ENCODE measurements around the gene UFD1.

UFD1 gene

GRCh38 chr22:19517919-19518611, 39.1 kb upstream of the UFD1 start:
- no peak for DNase-seq
- in situ Hi-C loops (cut with HindIII; ENCODE audit: low pct_ligation_motif_present, low pct_unique_long_range_greater_than_20kb, low sequenced_read_pairs), result no loop called here

GRCh38 chr22:19517171-19517500, 38.1 kb upstream of the UFD1 start:
- in situ Hi-C loops (cut with HindIII; ENCODE audit: low pct_ligation_motif_present, low pct_unique_long_range_greater_than_20kb, low sequenced_read_pairs), result no loop called here

GRCh38 chr22:19516378-19517170, 37.6 kb upstream of the UFD1 start:
- no peak for DNase-seq
- in situ Hi-C loops (cut with HindIII; ENCODE audit: low pct_ligation_motif_present, low pct_unique_long_range_greater_than_20kb, low sequenced_read_pairs), result no loop called here

More at GRCh38 chr22:19517171-19517500, 38.1 kb upstream of the UFD1 start:
- DNase-seq, result no peak

- in situ Hi-C loops (cut with HindIII; ENCODE audit: low pct_ligation_motif_present, low pct_unique_long_range_greater_than_20kb, low sequenced_read_pairs), result no loop called here
- DNase-seq, result no peak
Measured at GRCh38 chr22:19515654-19516377, 36.8 kb upstream of the UFD1 start.

- no peak for DNase-seq
- in situ Hi-C loops (cut with HindIII; ENCODE audit: low pct_ligation_motif_present, low pct_unique_long_range_greater_than_20kb, low sequenced_read_pairs), result no loop called here
Measured at GRCh38 chr22:19514831-19515565, 36.0 kb upstream of the UFD1 start.

- in situ Hi-C loops (cut with HindIII; ENCODE audit: low pct_ligation_motif_present, low pct_unique_long_range_greater_than_20kb, low sequenced_read_pairs), result no loop called here
- no peak for DNase-seq
Measured at GRCh38 chr22:19513823-19514222, 34.8 kb upstream of the UFD1 start.

GRCh38 chr22:19510919-19511341, 31.9 kb upstream of the UFD1 start:
- in situ Hi-C loops (cut with HindIII; ENCODE audit: low pct_ligation_motif_present, low pct_unique_long_range_greater_than_20kb, low sequenced_read_pairs), result no loop called here
- no peak for DNase-seq

GRCh38 chr22:19509923-19510322, 30.9 kb upstream of the UFD1 start:
- in situ Hi-C loops (cut with HindIII; ENCODE audit: low pct_ligation_motif_present, low pct_unique_long_range_greater_than_20kb, low sequenced_read_pairs), result no loop called here
- DNase-seq, result no peak

- no peak for DNase-seq
- in situ Hi-C loops (cut with HindIII; ENCODE audit: low pct_ligation_motif_present, low pct_unique_long_range_greater_than_20kb, low sequenced_read_pairs), result no loop called here
Measured at GRCh38 chr22:19509191-19509590, 30.2 kb upstream of the UFD1 start.

GRCh38 chr22:19508024-19508776, 29.2 kb upstream of the UFD1 start:
- no peak for DNase-seq

GRCh38 chr22:19507534-19507861, 28.5 kb upstream of the UFD1 start:
- DNase-seq, result no peak
- in situ Hi-C loops (cut with HindIII; ENCODE audit: low pct_ligation_motif_present, low pct_unique_long_range_greater_than_20kb, low sequenced_read_pairs), result no loop called here

More at GRCh38 chr22:19508024-19508776, 29.2 kb upstream of the UFD1 start:
- in situ Hi-C loops (cut with HindIII; ENCODE audit: low pct_ligation_motif_present, low pct_unique_long_range_greater_than_20kb, low sequenced_read_pairs), result no loop called here

- DNase-seq, result no peak
- in situ Hi-C loops (cut with HindIII; ENCODE audit: low pct_ligation_motif_present, low pct_unique_long_range_greater_than_20kb, low sequenced_read_pairs), result no loop called here
Measured at GRCh38 chr22:19506212-19506611, 27.2 kb upstream of the UFD1 start.

GRCh38 chr22:19505735-19506126, 26.7 kb upstream of the UFD1 start:
- no peak for DNase-seq
- in situ Hi-C loops (cut with HindIII; ENCODE audit: low pct_ligation_motif_present, low pct_unique_long_range_greater_than_20kb, low sequenced_read_pairs), result no loop called here

GRCh38 chr22:19504900-19505734, 26.1 kb upstream of the UFD1 start:
- in situ Hi-C loops (cut with HindIII; ENCODE audit: low pct_ligation_motif_present, low pct_unique_long_range_greater_than_20kb, low sequenced_read_pairs), result no loop called here
- DNase-seq, result no peak

- in situ Hi-C loops (cut with HindIII; ENCODE audit: low pct_ligation_motif_present, low pct_unique_long_range_greater_than_20kb, low sequenced_read_pairs), result no loop called here
Measured at GRCh38 chr22:19503869-19504268, 24.9 kb upstream of the UFD1 start.

GRCh38 chr22:19503367-19503766, 24.4 kb upstream of the UFD1 start:
- DNase-seq, result no peak
- in situ Hi-C loops (cut with HindIII; ENCODE audit: low pct_ligation_motif_present, low pct_unique_long_range_greater_than_20kb, low sequenced_read_pairs), result no loop called here

More at GRCh38 chr22:19503869-19504268, 24.9 kb upstream of the UFD1 start:
- no peak for DNase-seq

GRCh38 chr22:19501897-19502447, 23.0 kb upstream of the UFD1 start:
- DNase-seq, result no peak
- in situ Hi-C loops (cut with HindIII; ENCODE audit: low pct_ligation_motif_present, low pct_unique_long_range_greater_than_20kb, low sequenced_read_pairs), result no loop called here

Measured in ACHN (cell line).